DOHH2 (cell line): ENCODE data around the gene VKORC1.

ENCODE experiments used
- H3F3A ChIP-seq: fragments of 200-600 bp; sonication (generic), shearing (Covaris generic); 2 replicates; pipeline ENCODE4 v1.6.0; 2016; ENCODE audit warnings: antibody characterized with exemption, mild to moderate bottlenecking; ENCODE audit not compliant: control insufficient read depth, insufficient read depth
- H3K27ac ChIP-seq: fragments of 200-600 bp; sonication (generic); 2 replicates; pipeline ENCODE4 v1.5.1; 2014; ENCODE audit warnings: low read depth, mild to moderate bottlenecking, low read length, moderate library complexity
- H3K27me3 ChIP-seq: fragments of 200-600 bp; sonication (generic); 2 replicates; pipeline ENCODE4 v1.6.1; 2014; ENCODE audit warnings: mild to moderate bottlenecking, low read length, mixed read lengths; ENCODE audit not compliant: control insufficient read depth
- H3K36me3 ChIP-seq: fragments of 200-600 bp; sonication (generic); 2 replicates; pipeline ENCODE4 v1.6.1; 2014; ENCODE audit warnings: mild to moderate bottlenecking, low read length, moderate library complexity, mixed read lengths; ENCODE audit not compliant: control insufficient read depth
- H3K4me1 ChIP-seq: fragments of 200-600 bp; sonication (generic); 2 replicates; pipeline ENCODE4 v1.6.1; 2014; ENCODE audit warnings: mild to moderate bottlenecking, low read length, mixed read lengths; ENCODE audit not compliant: control insufficient read depth
- H3K4me2 ChIP-seq: fragments of 200-600 bp; sonication (generic); 2 replicates; pipeline ENCODE4 v1.6.0; 2014; ENCODE audit warnings: mild to moderate bottlenecking, low read length, moderate library complexity
- H3K4me3 ChIP-seq: fragments of 200-600 bp; sonication (generic); 2 replicates; pipeline ENCODE4 v1.5.1; 2014; ENCODE audit warnings: mild to moderate bottlenecking, low read length, mixed read lengths
- H3K79me2 ChIP-seq: fragments of 200-600 bp; sonication (generic); 2 replicates; pipeline ENCODE4 v1.6.1; 2014; ENCODE audit warnings: mild to moderate bottlenecking, low read length, mixed read lengths; ENCODE audit not compliant: control insufficient read depth
- H3K9me2 ChIP-seq: fragments of 200-600 bp; sonication (generic); replicated peaks from 2 replicates; pipeline ENCODE4 v1.6.1; 2014; ENCODE audit warnings: mild to moderate bottlenecking, low read length, mixed read lengths; ENCODE audit not compliant: control insufficient read depth
- H3K9me3 ChIP-seq: fragments of 200-600 bp; sonication (generic); 2 replicates; pipeline ENCODE4 v1.6.1; 2014; ENCODE audit warnings: antibody characterized with exemption, low read length, mixed read lengths; ENCODE audit not compliant: control insufficient read depth, insufficient read depth
- H4K20me1 ChIP-seq: fragments of 200-600 bp; sonication (generic); 2 replicates; pipeline ENCODE4 v1.6.0; 2014; ENCODE audit warnings: low read depth, mild to moderate bottlenecking, antibody characterized with exemption, low read length, moderate library complexity; ENCODE audit not compliant: control insufficient read depth, insufficient read depth
- CTCF ChIP-seq: fragments of 200-600 bp; sonication (generic); IDR thresholded peaks from one replicate; pipeline ENCODE4 v1.5.1; 2014; ENCODE audit warnings: antibody characterized with exemption, mild to moderate bottlenecking, low read depth, low read length; ENCODE audit not compliant: poor library complexity, severe bottlenecking
- EZH2phosphoT487 ChIP-seq: fragments of 200-600 bp; sonication (generic); IDR thresholded peaks from 2 replicates; pipeline ENCODE4 v1.6.1; 2017; ENCODE audit warnings: borderline replicate concordance, mild to moderate bottlenecking, antibody characterized with exemption, low read length, moderate library complexity, mixed read lengths

The VKORC1 gene

GRCh38 chr16:31112711-31113110 lies 18.1 kb upstream of the VKORC1 start:
- H3K4me3 ChIP-seq: no peak overlapping the region
- H3K9me3 ChIP-seq: no peaks in the 10 kb centered on the region
- H3K27me3 ChIP-seq: no peaks in the 10 kb centered on the region
- no peaks in the 10 kb centered on the region for H3K9me2 ChIP-seq
- no peaks in the 10 kb centered on the region for H4K20me1 ChIP-seq
- H3K36me3 ChIP-seq: peaks cover 48% of the 10 kb centered on the region
- H3K4me1 ChIP-seq: peaks cover 19% of the 10 kb centered on the region
- H3K79me2 ChIP-seq: peaks cover 34% of the 10 kb centered on the region
- no peak overlapping the region for H3K27ac ChIP-seq
- H3F3A ChIP-seq: peaks cover 9% of the 10 kb centered on the region
- H3K4me2 ChIP-seq: no peak overlapping the region
- TF ChIP-seq CTCF (no peak), EZH2phosphoT487 (no peak)

- Histone ChIP-seq H3K9me3 (no peaks in the 10 kb centered on the region), H3K27ac (no peak overlapping the region), H3K4me2 (no peak overlapping the region), H3K36me3 (peaks cover 48% of the 10 kb centered on the region), H4K20me1 (no peaks in the 10 kb centered on the region), H3F3A (peaks cover 9% of the 10 kb centered on the region), H3K4me1 (peaks cover 26% of the 10 kb centered on the region), H3K79me2 (peaks cover 35% of the 10 kb centered on the region), H3K27me3 (no peaks in the 10 kb centered on the region), H3K4me3 (no peak overlapping the region), H3K9me2 (no peaks in the 10 kb centered on the region)
- no peak for TF ChIP-seq EZH2phosphoT487
- no peak for TF ChIP-seq CTCF
Observed at GRCh38 chr16:31111881-31112466, 17.4 kb upstream of the VKORC1 start.

- Histone ChIP-seq H3K4me1 (peaks cover 25% of the 10 kb centered on the region), H3K4me3 (no peak overlapping the region), H3K27me3 (no peaks in the 10 kb centered on the region), H4K20me1 (no peaks in the 10 kb centered on the region), H3F3A (peaks cover 9% of the 10 kb centered on the region), H3K79me2 (peaks cover 20% of the 10 kb centered on the region), H3K27ac (no peak overlapping the region), H3K9me3 (no peaks in the 10 kb centered on the region), H3K4me2 (no peak overlapping the region), H3K36me3 (peaks cover 48% of the 10 kb centered on the region), H3K9me2 (no peaks in the 10 kb centered on the region)
- no peak for TF ChIP-seq CTCF
Observed at GRCh38 chr16:31110106-31111034, 15.8 kb upstream of the VKORC1 start.
